Measurements from ENCODE around the gene FOSB. TPM values are rescaled to one million over a fixed set of nuclear protein-coding genes. Genes with fewer than 3 reads are reported as not detected.
A peak's percentile ranks its signal among the peaks of the same experiment; 100 is the strongest.

Gene FOSB
- total and polyA plus RNA-seq, 4 donors = 0.18 to 1.3 (median 0.40) TPM

DNA sequence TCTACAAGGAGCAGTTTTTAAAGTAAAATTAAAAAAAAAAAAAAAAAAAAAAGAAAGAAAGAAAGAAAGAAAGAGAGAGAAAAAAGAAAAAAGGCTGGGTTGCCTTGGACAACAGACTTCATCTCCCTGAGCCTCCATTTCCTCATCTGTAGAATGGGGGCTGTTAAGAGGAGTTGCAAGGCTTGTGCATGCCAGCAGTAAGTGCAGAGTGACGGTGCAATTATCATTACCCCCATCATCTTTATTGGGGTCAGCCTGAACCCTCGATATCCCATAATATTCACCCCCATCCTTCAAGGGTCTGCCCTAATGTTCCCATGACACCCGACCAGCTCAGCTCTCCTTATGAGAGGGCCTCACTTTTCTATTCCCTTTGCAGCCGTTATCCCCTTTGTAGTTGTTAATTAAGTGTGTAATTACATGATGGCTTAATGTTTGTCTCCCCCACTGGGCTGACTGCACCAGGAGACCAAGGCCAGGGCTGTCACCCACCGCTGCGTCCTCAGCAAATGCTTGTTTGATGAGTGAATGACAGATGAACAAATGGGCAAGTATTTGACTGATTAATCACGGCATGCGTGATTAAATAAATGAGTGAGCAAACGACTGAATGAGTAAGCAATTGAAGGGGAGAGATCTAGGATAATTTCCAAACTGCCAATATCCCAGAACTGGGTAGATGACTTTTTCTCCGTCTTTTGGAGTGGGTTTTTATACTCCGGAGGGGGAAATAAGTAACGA is 10.1 kb downstream of the FOSB start:
- 7% methylated on average over 12 of the region's 12 CpGs for WGBS
- peaks cover 0 to 10% (median 2%) of the 10 kb centered on the region in 4 donors for H3K4me1 ChIP-seq (ENCODE audit: control insufficient read depth in 4 of 4, insufficient read depth in 4 of 4, low read length in 3 of 4)
- H3K9ac ChIP-seq (ENCODE audit: low read depth in 1 of 2, low read length in 2 of 2) = peak overlapping the region; percentile 95 to 99
- no peak for DNase-seq (ENCODE audit: low spot score)
- no peaks in the 10 kb centered on the region for H3K9me3 ChIP-seq (ENCODE audit: control insufficient read depth in 4 of 4, low read length in 3 of 4)
- H3K36me3 ChIP-seq (ENCODE audit: control insufficient read depth in 4 of 4, insufficient read depth in 3 of 4, low read depth in 1 of 4, low read length in 3 of 4) = no peaks in the 10 kb centered on the region
- H3K27me3 ChIP-seq (ENCODE audit: control insufficient read depth in 4 of 4, insufficient read depth in 4 of 4, low read length in 3 of 4) = peaks cover 0 to 2% (median 0%) of the 10 kb centered on the region in 4 donors
- no peak overlapping the region for H3K4me3 ChIP-seq (ENCODE audit: low read depth in 1 of 3, low read length in 3 of 3)
- peak overlapping the region; percentile 92 to 97 for H3K27ac ChIP-seq (ENCODE audit: low read depth in 1 of 2, low read length in 2 of 2)
- TF ChIP-seq, protein P1, sequence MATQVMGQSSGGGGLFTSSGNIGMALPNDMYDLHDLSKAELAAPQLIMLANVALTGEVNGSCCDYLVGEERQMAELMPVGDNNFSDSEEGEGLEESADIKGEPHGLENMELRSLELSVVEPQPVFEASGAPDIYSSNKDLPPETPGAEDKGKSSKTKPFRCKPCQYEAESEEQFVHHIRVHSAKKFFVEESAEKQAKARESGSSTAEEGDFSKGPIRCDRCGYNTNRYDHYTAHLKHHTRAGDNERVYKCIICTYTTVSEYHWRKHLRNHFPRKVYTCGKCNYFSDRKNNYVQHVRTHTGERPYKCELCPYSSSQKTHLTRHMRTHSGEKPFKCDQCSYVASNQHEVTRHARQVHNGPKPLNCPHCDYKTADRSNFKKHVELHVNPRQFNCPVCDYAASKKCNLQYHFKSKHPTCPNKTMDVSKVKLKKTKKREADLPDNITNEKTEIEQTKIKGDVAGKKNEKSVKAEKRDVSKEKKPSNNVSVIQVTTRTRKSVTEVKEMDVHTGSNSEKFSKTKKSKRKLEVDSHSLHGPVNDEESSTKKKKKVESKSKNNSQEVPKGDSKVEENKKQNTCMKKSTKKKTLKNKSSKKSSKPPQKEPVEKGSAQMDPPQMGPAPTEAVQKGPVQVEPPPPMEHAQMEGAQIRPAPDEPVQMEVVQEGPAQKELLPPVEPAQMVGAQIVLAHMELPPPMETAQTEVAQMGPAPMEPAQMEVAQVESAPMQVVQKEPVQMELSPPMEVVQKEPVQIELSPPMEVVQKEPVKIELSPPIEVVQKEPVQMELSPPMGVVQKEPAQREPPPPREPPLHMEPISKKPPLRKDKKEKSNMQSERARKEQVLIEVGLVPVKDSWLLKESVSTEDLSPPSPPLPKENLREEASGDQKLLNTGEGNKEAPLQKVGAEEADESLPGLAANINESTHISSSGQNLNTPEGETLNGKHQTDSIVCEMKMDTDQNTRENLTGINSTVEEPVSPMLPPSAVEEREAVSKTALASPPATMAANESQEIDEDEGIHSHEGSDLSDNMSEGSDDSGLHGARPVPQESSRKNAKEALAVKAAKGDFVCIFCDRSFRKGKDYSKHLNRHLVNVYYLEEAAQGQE (IDR thresholded peaks at IDR 0.05) = no peak
- TF ChIP-seq, protein P2, sequence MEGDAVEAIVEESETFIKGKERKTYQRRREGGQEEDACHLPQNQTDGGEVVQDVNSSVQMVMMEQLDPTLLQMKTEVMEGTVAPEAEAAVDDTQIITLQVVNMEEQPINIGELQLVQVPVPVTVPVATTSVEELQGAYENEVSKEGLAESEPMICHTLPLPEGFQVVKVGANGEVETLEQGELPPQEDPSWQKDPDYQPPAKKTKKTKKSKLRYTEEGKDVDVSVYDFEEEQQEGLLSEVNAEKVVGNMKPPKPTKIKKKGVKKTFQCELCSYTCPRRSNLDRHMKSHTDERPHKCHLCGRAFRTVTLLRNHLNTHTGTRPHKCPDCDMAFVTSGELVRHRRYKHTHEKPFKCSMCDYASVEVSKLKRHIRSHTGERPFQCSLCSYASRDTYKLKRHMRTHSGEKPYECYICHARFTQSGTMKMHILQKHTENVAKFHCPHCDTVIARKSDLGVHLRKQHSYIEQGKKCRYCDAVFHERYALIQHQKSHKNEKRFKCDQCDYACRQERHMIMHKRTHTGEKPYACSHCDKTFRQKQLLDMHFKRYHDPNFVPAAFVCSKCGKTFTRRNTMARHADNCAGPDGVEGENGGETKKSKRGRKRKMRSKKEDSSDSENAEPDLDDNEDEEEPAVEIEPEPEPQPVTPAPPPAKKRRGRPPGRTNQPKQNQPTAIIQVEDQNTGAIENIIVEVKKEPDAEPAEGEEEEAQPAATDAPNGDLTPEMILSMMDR (IDR thresholded peaks at IDR 0.05; ENCODE audit: low read depth, low read length, missing input control) = no peak
- TF ChIP-seq FOXA2 (IDR thresholded peaks at IDR 0.05) = no peak
- no peak for TF ChIP-seq GABPA (IDR thresholded peaks at IDR 0.05 in 1 of 2, conservative IDR thresholded peaks at IDR 0.05 in 1 of 2)
- TF ChIP-seq JUND (IDR thresholded peaks at IDR 0.05) = peak in 1 of 2 donors; percentile 6

DNA sequence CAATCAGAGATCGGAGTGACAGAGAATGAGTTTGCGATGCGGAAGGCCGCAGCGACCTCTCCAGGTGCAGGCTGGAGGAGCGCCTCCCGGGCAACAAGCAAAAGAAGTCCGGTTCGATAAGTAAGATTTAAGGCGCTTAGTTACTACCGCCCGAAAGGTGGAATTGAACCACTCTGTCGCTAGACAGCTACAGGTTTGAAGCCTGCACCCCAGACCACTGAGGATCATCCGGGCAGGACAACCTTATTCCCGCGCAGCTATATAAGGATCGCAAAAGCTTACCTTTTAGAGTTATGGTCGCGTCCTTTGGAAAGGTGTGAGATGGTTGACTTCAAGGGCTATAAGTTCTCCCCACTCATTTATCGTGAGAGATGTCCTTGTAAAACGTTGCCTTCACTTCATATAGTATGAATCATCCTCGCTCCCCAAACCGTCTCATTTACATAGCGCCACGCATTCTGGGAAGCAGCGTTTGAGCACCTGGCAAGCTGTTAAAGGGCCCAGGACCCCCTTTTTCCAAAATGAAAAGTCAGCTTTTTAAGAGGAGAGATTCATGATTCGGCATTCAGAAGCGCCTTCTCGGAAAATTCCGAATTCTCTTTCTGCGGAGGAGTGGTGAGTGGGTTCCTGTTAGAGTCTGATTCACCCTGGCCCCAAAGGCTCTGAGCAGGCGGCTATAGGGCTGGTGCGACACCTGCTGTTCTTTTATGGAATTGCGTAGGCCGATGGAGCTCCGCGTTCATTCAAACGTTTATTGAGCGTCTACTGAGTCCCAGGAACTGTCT is 10.8 kb downstream of the FOSB start:
- WGBS = under 1% methylated on average over 39 of the region's 39 CpGs
- TF ChIP-seq, protein P1 (IDR thresholded peaks at IDR 0.05) = peak; percentile 50
- TF ChIP-seq SP1 (IDR thresholded peaks at IDR 0.05) (no peak), YY1 (IDR thresholded peaks at IDR 0.05) (peak; percentile 63), NR2F2 (IDR thresholded peaks at IDR 0.05) (no peak), JUND (IDR thresholded peaks at IDR 0.05) (peak; percentile 11 to 30), EGR1 (IDR thresholded peaks at IDR 0.05; ENCODE audit: low read depth in 2 of 2) (peak in 1 of 2 donors; percentile 39), HNF4A (conservative IDR thresholded peaks at IDR 0.05) (peak in 1 of 2 donors; percentile 4), RXRA (IDR thresholded peaks at IDR 0.05) (peak; percentile 6 to 34), FOXA1 (IDR thresholded peaks at IDR 0.05) (no peak), TAF1 (conservative IDR thresholded peaks at IDR 0.05) (peak; percentile 73)
- TF ChIP-seq, protein P3, sequence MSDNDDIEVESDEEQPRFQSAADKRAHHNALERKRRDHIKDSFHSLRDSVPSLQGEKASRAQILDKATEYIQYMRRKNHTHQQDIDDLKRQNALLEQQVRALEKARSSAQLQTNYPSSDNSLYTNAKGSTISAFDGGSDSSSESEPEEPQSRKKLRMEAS (IDR thresholded peaks at IDR 0.05) = peak; percentile 98
- TF ChIP-seq, protein P2 (IDR thresholded peaks at IDR 0.05; ENCODE audit: low read depth, low read length, missing input control) = peak; percentile 100
- TF ChIP-seq, protein P4, sequence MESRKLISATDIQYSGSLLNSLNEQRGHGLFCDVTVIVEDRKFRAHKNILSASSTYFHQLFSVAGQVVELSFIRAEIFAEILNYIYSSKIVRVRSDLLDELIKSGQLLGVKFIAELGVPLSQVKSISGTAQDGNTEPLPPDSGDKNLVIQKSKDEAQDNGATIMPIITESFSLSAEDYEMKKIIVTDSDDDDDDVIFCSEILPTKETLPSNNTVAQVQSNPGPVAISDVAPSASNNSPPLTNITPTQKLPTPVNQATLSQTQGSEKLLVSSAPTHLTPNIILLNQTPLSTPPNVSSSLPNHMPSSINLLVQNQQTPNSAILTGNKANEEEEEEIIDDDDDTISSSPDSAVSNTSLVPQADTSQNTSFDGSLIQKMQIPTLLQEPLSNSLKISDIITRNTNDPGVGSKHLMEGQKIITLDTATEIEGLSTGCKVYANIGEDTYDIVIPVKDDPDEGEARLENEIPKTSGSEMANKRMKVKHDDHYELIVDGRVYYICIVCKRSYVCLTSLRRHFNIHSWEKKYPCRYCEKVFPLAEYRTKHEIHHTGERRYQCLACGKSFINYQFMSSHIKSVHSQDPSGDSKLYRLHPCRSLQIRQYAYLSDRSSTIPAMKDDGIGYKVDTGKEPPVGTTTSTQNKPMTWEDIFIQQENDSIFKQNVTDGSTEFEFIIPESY (IDR thresholded peaks at IDR 0.05) = no peak

More for the DNA sequence above, 10.8 kb downstream of the FOSB start:
- Histone ChIP-seq H3K9me3 (ENCODE audit: control insufficient read depth in 4 of 4, low read length in 3 of 4) (no peaks in the 10 kb centered on the region), H3K4me3 (ENCODE audit: low read depth in 1 of 3, low read length in 3 of 3) (peak overlapping the region; percentile 46 to 49 (median 46)), H3K36me3 (ENCODE audit: control insufficient read depth in 4 of 4, insufficient read depth in 3 of 4, low read depth in 1 of 4, low read length in 3 of 4) (no peaks in the 10 kb centered on the region), H3K27ac (ENCODE audit: low read depth in 1 of 2, low read length in 2 of 2) (peak overlapping the region; percentile 92 to 97), H3K4me1 (ENCODE audit: control insufficient read depth in 4 of 4, insufficient read depth in 4 of 4, low read length in 3 of 4) (peaks cover 0 to 10% (median 2%) of the 10 kb centered on the region in 4 donors), H3K9ac (ENCODE audit: low read depth in 1 of 2, low read length in 2 of 2) (peak overlapping the region; percentile 95 to 99), H3K27me3 (ENCODE audit: control insufficient read depth in 4 of 4, insufficient read depth in 4 of 4, low read length in 3 of 4) (no peaks in the 10 kb centered on the region)
- peak; percentile 89 for DNase-seq (ENCODE audit: low spot score)

Data from liver (tissue), 9 donors.